GM13976 (cell line): Measurements from ENCODE around the gene KNOP1.

Experiments
- DNase-seq: peaks from one replicate; pipeline ENCODE4 v3.0.0; 2012; ENCODE audit warnings: low spot score
- CTCF ChIP-seq: IDR thresholded peaks from 2 replicates; pipeline ENCODE4 v1.5.1; 2012; ENCODE audit warnings: borderline replicate concordance, mild to moderate bottlenecking; ENCODE audit not compliant: insufficient read depth; ENCODE audit errors: extremely low read depth, missing control alignments, control extremely low read depth
- in situ Hi-C: fragments of 300-500 bp; cut with MboI; formaldehyde crosslinking; loops from one replicate; pipeline ENCODE4 v1.12.0; 2022; ENCODE audit warnings: low sequenced_read_pairs, mixed read lengths, inconsistent platforms; ENCODE audit not compliant: unreplicated experiment

KNOP1 gene

DNA sequence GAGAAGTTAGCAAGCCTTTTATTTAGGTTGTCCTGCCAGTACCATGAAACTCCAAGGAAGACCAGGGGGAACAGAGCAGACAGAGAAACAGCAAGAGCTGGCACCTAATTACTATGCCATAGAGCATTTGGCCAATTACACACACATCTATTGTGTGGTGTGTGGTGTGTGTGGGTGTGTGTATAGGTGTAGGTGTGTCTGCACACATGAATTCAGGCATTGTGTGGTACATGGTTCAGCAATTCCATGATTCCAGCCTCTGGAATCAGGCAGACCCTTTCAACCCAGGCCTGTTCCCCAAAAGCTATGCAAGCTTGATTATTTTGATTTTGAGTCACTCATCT, 25.8 kb upstream of the KNOP1 start:
- no peak for DNase-seq
- no peak for TF ChIP-seq CTCF
- in situ Hi-C loops = no loop called here

- no peak for TF ChIP-seq CTCF
- no peak for DNase-seq
- in situ Hi-C loops = no loop called here
Observed at GRCh38 chr16:19741354-19741753, 23.3 kb upstream of the KNOP1 start.

- in situ Hi-C loops = no loop called here
- TF ChIP-seq CTCF = no peak
- no peak for DNase-seq
Observed at GRCh38 chr16:19737306-19738038, 19.4 kb upstream of the KNOP1 start.

DNA sequence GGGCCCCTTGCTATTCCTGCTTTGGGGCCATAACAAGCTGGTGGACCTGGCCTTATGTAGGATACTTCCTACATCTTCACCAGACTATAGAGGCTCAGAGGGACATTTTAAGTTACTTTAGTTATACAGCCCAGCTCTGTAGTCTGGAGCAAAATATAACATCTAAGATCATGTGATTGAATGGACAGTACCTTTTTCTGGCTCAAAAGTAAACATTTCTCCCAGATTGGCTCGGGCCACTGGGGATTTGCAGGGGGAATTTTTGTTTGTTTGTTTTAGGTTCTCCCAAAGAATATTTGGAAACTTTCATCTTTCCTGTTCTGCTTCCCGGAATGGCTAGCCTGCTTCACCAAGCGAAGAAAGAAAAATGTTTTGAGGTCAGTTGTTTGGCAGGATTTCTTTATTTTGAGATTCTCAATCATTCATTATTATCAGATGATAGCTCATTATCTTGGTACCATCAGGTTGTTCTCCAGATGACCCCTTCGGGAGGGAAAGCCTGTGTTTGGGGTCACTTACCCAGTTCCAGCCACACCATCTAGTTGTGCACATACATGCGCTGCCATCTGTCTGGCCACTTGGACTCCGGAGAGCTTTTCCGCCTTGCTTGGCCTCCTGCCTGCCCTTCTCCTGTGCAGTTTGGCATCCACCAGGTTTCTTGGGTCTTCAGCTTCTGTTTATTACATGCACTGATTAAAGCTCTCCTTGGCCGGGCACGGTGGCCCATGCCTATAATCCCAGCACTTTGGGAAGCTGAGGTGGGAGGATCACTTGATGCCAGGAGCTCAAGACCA, 17.2 kb upstream of the KNOP1 start:
- in situ Hi-C loops = no loop called here

GRCh38 chr16:19733551-19733950, 15.5 kb upstream of the KNOP1 start:
- in situ Hi-C loops = no loop called here
- DNase-seq = no peak
- no peak for TF ChIP-seq CTCF

More for the DNA sequence above, 17.2 kb upstream of the KNOP1 start:
- TF ChIP-seq CTCF = no peak
- DNase-seq = no peak

DNA sequence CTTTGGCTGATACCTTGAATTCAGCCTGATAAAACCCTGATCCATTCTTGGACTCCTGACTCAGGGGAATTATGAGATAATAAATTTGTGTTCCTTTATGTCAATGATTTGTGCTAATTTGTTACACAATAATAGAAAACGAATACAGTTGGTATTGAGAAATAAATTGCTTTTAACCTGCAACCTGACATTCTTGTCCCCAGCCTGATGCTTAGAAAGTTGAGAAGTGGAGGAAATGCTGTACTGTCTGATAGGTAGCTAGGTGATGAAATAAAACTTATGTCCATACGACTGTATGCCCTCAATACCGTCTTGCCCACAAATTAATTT, 10.6 kb upstream of the KNOP1 start:
- in situ Hi-C loops = no loop called here
- DNase-seq = peak; percentile 34
- TF ChIP-seq CTCF = no peak
